Neural progenitor cell (in vitro differentiated cells): ENCODE measurements around the gene STK32B.

ENCODE experiments used
- CTCF ChIP-seq: fragments of 200-600 bp; sonication (generic); IDR thresholded peaks from 2 replicates; pipeline ENCODE4 v1.5.1; 2017; ENCODE audit warnings: antibody characterized with exemption, mild to moderate bottlenecking
- EZH2 ChIP-seq: fragments of 200-600 bp; sonication (generic); IDR thresholded peaks from 2 replicates; pipeline ENCODE4 v1.6.1; 2017; ENCODE audit warnings: antibody characterized with exemption, mild to moderate bottlenecking, moderate library complexity

GRCh38 chr4:5435823-5436222 lies 384.5 kb downstream of the STK32B start:
- TF ChIP-seq CTCF, result no peak
- no peak for TF ChIP-seq EZH2
